HepG2 (cell line): Measurements from ENCODE around the gene EIF5A. TPM values are rescaled to one million over a fixed set of nuclear protein-coding genes. Genes with fewer than 3 reads are reported as not detected.
A peak's percentile ranks its signal among the peaks of the same experiment; 100 is the strongest.

ENCODE experiments used
- ADNP ChIP-seq: sonication (generic); formaldehyde crosslinking; IDR thresholded peaks from 2 replicates; pipeline ENCODE4 v1.4.0; 2020; ENCODE audit warnings: missing genetic modification reagents
- ELF4 ChIP-seq: sonication (generic); formaldehyde crosslinking; IDR thresholded peaks from 2 replicates; pipeline ENCODE4 v1.5.0; 2020; ENCODE audit warnings: missing genetic modification reagents, mild to moderate bottlenecking, moderate library complexity, borderline replicate concordance
- FIP1L1 ChIP-seq: fragments of 200-400 bp; formaldehyde crosslinking; IDR thresholded peaks from 2 replicates; pipeline ENCODE4 v1.6.1; 2018; ENCODE audit warnings: low read depth, mild to moderate bottlenecking, low read length, moderate library complexity, borderline replicate concordance; ENCODE audit not compliant: insufficient read depth
- FOXO1 ChIP-seq: sonication (generic); formaldehyde crosslinking; IDR thresholded peaks from 2 replicates; pipeline ENCODE4 v1.4.0; 2020; ENCODE audit warnings: missing genetic modification reagents
- GFI1 ChIP-seq: sonication (generic); formaldehyde crosslinking; IDR thresholded peaks from 2 replicates; pipeline ENCODE4 v1.5.0; 2020; ENCODE audit warnings: missing genetic modification reagents, mild to moderate bottlenecking, borderline replicate concordance
- HOXA5 ChIP-seq: sonication (generic); formaldehyde crosslinking; IDR thresholded peaks from 2 replicates; pipeline ENCODE4 v1.4.0; 2020; ENCODE audit warnings: missing genetic modification reagents
- JUN ChIP-seq: sonication (generic); formaldehyde crosslinking; IDR thresholded peaks from 2 replicates; pipeline ENCODE4 v1.4.0; 2020; ENCODE audit warnings: mild to moderate bottlenecking, missing genetic modification reagents
- MED13 ChIP-seq: sonication (generic); formaldehyde crosslinking; IDR thresholded peaks from 2 replicates; pipeline ENCODE4 v1.5.0; 2020; ENCODE audit warnings: missing genetic modification reagents
- MIER3 ChIP-seq: IDR thresholded peaks from 2 replicates; pipeline ENCODE4 v1.6.1; 2016; ENCODE audit warnings: missing compliant biosample characterization, borderline replicate concordance
- MLXIP ChIP-seq: sonication (generic); formaldehyde crosslinking; IDR thresholded peaks from 2 replicates; pipeline ENCODE4 v1.9.0; 2021; ENCODE audit warnings: missing genetic modification reagents, borderline replicate concordance
- NR2F1 ChIP-seq, 2 experiments: fragments of 450-650 bp in 1 of 2; formaldehyde crosslinking in 1 of 2; IDR thresholded peaks; 2 replicates each; pipeline versions ENCODE4 v1.5.0 to v1.6.1; 2016 to 2020; ENCODE audit warnings: mild to moderate bottlenecking in 1 of 2, missing compliant biosample characterization in 1 of 2, missing genetic modification reagents in 1 of 2, moderate library complexity in 1 of 2
- REPIN1 ChIP-seq: sonication (generic); formaldehyde crosslinking; IDR thresholded peaks from 2 replicates; pipeline ENCODE4 v1.8.0; 2022; ENCODE audit warnings: missing genetic modification reagents, low read depth, mild to moderate bottlenecking, borderline replicate concordance
- RFXANK ChIP-seq: IDR thresholded peaks from 2 replicates; pipeline ENCODE4 v1.6.1; 2016
- TFAP4 ChIP-seq: sonication (generic); IDR thresholded peaks from 2 replicates; pipeline ENCODE4 v1.6.1; 2016; ENCODE audit warnings: low read depth, borderline replicate concordance
- ZNF335 ChIP-seq: sonication (generic); formaldehyde crosslinking; IDR thresholded peaks from 2 replicates; pipeline ENCODE4 v1.4.0; 2020; ENCODE audit warnings: missing genetic modification reagents
- ZNF781 ChIP-seq: sonication (generic); formaldehyde crosslinking; IDR thresholded peaks from 2 replicates; pipeline ENCODE4 v1.5.1; 2020; ENCODE audit warnings: borderline replicate concordance, mild to moderate bottlenecking, missing genetic modification reagents; ENCODE audit errors: not compliant biosample characterization
- polyA plus RNA-seq, 8 experiments: library from polyadenylated mRNA; depleted of rRNA in 3 of 8; stranded (reverse) in 7 of 8; unstranded in 1 of 8; fragments of >200 nt; fragmentation: Illumina TruSeq in 4 of 8; extraction: Trizol in 4 of 8; gene quantifications; 2 replicates each; pipeline versions ENCODE4 v1.2.1 to v1.2.3, GENCODE V29; 2011 to 2016; ENCODE audit warnings: low read depth in 4 of 8, missing spikeins in 1 of 8, mixed read lengths in 1 of 8; ENCODE audit not compliant: insufficient read depth in 1 of 8
- total RNA-seq, 5 experiments: library from RNA; depleted of rRNA; stranded (reverse); fragments of >200 nt; fragmentation: Illumina TruSeq; extraction: Trizol; gene quantifications; 2 replicates each; pipeline ENCODE4 v1.2.3, GENCODE V29; 2016; ENCODE audit warnings: low read depth in 1 of 5
- TF ChIP-seq, protein P1 (sequence below): sonication (generic); formaldehyde crosslinking; IDR thresholded peaks from 2 replicates; pipeline ENCODE4 v1.5.0; 2020; ENCODE audit warnings: mild to moderate bottlenecking, missing genetic modification reagents, borderline replicate concordance
- TF ChIP-seq, protein P2 (sequence below): sonication (generic); formaldehyde crosslinking; IDR thresholded peaks from 2 replicates; pipeline ENCODE4 v1.4.0; 2020; ENCODE audit warnings: mild to moderate bottlenecking, missing genetic modification reagents

Gene EIF5A
- total and polyA plus RNA-seq, 2 of the 13 experiments (the other 11 are each of a cell fraction or from before 2014, with no cell fraction given) = 319 to 337 TPM

DNA sequence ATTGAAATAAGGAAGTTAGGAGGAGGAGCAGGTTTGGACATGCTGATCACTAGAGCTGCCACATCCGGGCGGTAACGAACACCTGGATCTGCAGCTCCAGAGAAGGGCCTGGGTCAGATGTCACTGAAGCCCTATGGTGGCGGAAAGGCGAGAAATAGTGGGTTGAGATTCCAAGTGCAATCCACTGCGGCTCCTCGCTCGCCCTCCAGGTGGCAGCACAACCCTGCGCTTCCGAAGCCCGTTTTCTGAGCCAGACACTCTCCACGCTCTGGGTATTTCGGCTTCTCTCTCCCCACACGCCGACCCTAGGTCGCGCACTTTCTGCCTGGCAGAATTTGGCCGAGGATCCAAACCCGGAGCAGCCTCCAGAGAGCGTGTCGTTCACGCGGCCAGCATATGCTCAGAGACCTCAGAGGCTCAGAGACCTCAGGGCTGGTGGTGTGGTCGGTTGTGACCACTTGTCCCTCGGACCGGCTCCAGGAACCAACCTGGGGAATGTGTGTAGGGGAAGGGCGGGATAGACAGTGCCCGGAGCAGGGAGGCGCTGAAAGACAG, 26.8 kb upstream of the EIF5A start (continued):
- TF ChIP-seq FIP1L1 = no peak
- TF ChIP-seq, protein P1, sequence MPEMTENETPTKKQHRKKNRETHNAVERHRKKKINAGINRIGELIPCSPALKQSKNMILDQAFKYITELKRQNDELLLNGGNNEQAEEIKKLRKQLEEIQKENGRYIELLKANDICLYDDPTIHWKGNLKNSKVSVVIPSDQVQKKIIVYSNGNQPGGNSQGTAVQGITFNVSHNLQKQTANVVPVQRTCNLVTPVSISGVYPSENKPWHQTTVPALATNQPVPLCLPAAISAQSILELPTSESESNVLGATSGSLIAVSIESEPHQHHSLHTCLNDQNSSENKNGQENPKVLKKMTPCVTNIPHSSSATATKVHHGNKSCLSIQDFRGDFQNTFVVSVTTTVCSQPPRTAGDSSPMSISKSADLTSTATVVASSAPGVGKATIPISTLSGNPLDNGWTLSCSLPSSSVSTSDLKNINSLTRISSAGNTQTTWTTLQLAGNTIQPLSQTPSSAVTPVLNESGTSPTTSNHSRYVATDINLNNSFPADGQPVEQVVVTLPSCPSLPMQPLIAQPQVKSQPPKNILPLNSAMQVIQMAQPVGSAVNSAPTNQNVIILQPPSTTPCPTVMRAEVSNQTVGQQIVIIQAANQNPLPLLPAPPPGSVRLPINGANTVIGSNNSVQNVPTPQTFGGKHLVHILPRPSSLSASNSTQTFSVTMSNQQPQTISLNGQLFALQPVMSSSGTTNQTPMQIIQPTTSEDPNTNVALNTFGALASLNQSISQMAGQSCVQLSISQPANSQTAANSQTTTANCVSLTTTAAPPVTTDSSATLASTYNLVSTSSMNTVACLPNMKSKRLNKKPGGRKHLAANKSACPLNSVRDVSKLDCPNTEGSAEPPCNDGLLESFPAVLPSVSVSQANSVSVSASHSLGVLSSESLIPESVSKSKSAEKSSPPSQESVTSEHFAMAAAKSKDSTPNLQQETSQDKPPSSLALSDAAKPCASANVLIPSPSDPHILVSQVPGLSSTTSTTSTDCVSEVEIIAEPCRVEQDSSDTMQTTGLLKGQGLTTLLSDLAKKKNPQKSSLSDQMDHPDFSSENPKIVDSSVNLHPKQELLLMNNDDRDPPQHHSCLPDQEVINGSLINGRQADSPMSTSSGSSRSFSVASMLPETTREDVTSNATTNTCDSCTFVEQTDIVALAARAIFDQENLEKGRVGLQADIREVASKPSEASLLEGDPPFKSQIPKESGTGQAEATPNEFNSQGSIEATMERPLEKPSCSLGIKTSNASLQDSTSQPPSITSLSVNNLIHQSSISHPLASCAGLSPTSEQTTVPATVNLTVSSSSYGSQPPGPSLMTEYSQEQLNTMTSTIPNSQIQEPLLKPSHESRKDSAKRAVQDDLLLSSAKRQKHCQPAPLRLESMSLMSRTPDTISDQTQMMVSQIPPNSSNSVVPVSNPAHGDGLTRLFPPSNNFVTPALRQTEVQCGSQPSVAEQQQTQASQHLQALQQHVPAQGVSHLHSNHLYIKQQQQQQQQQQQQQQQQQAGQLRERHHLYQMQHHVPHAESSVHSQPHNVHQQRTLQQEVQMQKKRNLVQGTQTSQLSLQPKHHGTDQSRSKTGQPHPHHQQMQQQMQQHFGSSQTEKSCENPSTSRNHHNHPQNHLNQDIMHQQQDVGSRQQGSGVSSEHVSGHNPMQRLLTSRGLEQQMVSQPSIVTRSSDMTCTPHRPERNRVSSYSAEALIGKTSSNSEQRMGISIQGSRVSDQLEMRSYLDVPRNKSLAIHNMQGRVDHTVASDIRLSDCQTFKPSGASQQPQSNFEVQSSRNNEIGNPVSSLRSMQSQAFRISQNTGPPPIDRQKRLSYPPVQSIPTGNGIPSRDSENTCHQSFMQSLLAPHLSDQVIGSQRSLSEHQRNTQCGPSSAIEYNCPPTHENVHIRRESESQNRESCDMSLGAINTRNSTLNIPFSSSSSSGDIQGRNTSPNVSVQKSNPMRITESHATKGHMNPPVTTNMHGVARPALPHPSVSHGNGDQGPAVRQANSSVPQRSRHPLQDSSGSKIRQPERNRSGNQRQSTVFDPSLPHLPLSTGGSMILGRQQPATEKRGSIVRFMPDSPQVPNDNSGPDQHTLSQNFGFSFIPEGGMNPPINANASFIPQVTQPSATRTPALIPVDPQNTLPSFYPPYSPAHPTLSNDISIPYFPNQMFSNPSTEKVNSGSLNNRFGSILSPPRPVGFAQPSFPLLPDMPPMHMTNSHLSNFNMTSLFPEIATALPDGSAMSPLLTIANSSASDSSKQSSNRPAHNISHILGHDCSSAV (CRISPR knock-in tag) = no peak
- no peak for TF ChIP-seq MIER3
- TF ChIP-seq, protein P2, sequence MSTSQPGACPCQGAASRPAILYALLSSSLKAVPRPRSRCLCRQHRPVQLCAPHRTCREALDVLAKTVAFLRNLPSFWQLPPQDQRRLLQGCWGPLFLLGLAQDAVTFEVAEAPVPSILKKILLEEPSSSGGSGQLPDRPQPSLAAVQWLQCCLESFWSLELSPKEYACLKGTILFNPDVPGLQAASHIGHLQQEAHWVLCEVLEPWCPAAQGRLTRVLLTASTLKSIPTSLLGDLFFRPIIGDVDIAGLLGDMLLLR (CRISPR knock-in tag) = no peak
- TF ChIP-seq TFAP4 = no peak
- TF ChIP-seq MED13 (CRISPR knock-in tag) = no peak
- TF ChIP-seq ZNF335 (CRISPR knock-in tag) = no peak
- no peak for TF ChIP-seq ZNF781 (CRISPR knock-in tag)
- TF ChIP-seq ELF4 (CRISPR knock-in tag) = no peak
- TF ChIP-seq REPIN1 (CRISPR knock-in tag) = peak; percentile 92
- TF ChIP-seq GFI1 (CRISPR knock-in tag) = no peak
- TF ChIP-seq ADNP (CRISPR knock-in tag) = no peak
- TF ChIP-seq JUN (CRISPR knock-in tag) = no peak
- TF ChIP-seq NR2F1 (CRISPR knock-in tag; IDR thresholded peaks at IDR 0.05) = no peak
- TF ChIP-seq FOXO1 (CRISPR knock-in tag) = peak; percentile 34; the same call in 1 of the 2 replicates
- TF ChIP-seq RFXANK (CRISPR knock-in tag) = no peak
- no peak for TF ChIP-seq HOXA5
- no peak for TF ChIP-seq MLXIP (CRISPR knock-in tag)
